SU-DHL-6 (cell line): ENCODE measurements around the gene MYH4.

ENCODE experiments used
- H2AFZ ChIP-seq: fragments of 200-600 bp; sonication (generic); 2 replicates; pipeline ENCODE4 v1.6.1; 2014; ENCODE audit warnings: low read depth, mild to moderate bottlenecking, moderate library complexity, mixed read lengths, antibody characterized with exemption, low read length; ENCODE audit not compliant: severe bottlenecking
- H3F3A ChIP-seq: fragments of 200-600 bp; shearing (Covaris generic); 2 replicates; pipeline ENCODE4 v1.6.0; 2016; ENCODE audit warnings: antibody characterized with exemption, mild to moderate bottlenecking; ENCODE audit not compliant: insufficient read depth
- H3K27ac ChIP-seq: fragments of 200-600 bp; sonication (generic); 2 replicates; pipeline ENCODE4 v1.5.1; 2016; ENCODE audit warnings: low read depth, mild to moderate bottlenecking, low read length, moderate library complexity, mixed read lengths
- H3K27me3 ChIP-seq: fragments of 200-600 bp; sonication (generic), shearing (Covaris generic); 2 replicates; pipeline ENCODE4 v1.6.0; 2014; ENCODE audit warnings: mild to moderate bottlenecking, low read length
- H3K36me3 ChIP-seq: fragments of 200-600 bp; sonication (generic); 2 replicates; pipeline ENCODE4 v1.6.1; 2014; ENCODE audit warnings: mild to moderate bottlenecking, low read length, mixed read lengths
- H3K4me2 ChIP-seq: fragments of 300-600, 200-600 bp; shearing (Covaris generic), sonication (generic); 2 replicates; pipeline ENCODE4 v1.6.0; 2014; ENCODE audit warnings: low read length, low read depth, mild to moderate bottlenecking; ENCODE audit not compliant: poor library complexity, severe bottlenecking
- H3K4me3 ChIP-seq: fragments of 200-600 bp; sonication (generic); 2 replicates; pipeline ENCODE4 v1.5.1; 2014; ENCODE audit warnings: antibody characterized with exemption, low read length, mild to moderate bottlenecking, mixed read lengths; ENCODE audit not compliant: insufficient read depth, poor library complexity, severe bottlenecking
- H3K79me2 ChIP-seq: fragments of 200-600 bp; sonication (generic); 2 replicates; pipeline ENCODE4 v1.6.1; 2014; ENCODE audit warnings: mild to moderate bottlenecking, low read length, moderate library complexity; ENCODE audit not compliant: insufficient read depth
- H3K9ac ChIP-seq: fragments of 200-600 bp; sonication (generic); 2 replicates; pipeline ENCODE4 v1.7.0; 2014; ENCODE audit warnings: mild to moderate bottlenecking, low read length
- H3K9me2 ChIP-seq: fragments of 200-600 bp; sonication (generic); replicated peaks from 2 replicates; pipeline ENCODE4 v1.6.1; 2014; ENCODE audit warnings: low read length; ENCODE audit not compliant: insufficient read depth
- H3K9me3 ChIP-seq: fragments of 200-600 bp; sonication (generic); 2 replicates; pipeline ENCODE4 v1.6.1; 2014; ENCODE audit warnings: low read length, mixed read lengths; ENCODE audit not compliant: insufficient read depth
- H4K20me1 ChIP-seq: fragments of 200-600 bp; sonication (generic); 2 replicates; pipeline ENCODE4 v1.6.1; 2014; ENCODE audit warnings: low read depth, mild to moderate bottlenecking, antibody characterized with exemption, low read length, moderate library complexity, mixed read lengths
- CTCF ChIP-seq: fragments of 200-600 bp; sonication (generic); IDR thresholded peaks from one replicate; pipeline ENCODE4 v1.5.1; 2017; ENCODE audit warnings: antibody characterized with exemption, mild to moderate bottlenecking, low read length, moderate library complexity; ENCODE audit not compliant: insufficient read depth, poor library complexity, severe bottlenecking
- EZH2phosphoT487 ChIP-seq: fragments of 200-600 bp; sonication (generic), shearing (Covaris generic); conservative IDR thresholded peaks from 2 replicates; pipeline ENCODE4 v1.6.1; 2018; ENCODE audit warnings: mild to moderate bottlenecking, antibody characterized with exemption, low read length, moderate library complexity, mixed read lengths

The MYH4 gene

GRCh38 chr17:10447026-10447931, 22.1 kb downstream of the MYH4 start:
- no peak overlapping the region for H2AFZ ChIP-seq
- no peak overlapping the region for H3K9ac ChIP-seq
- H3K4me2 ChIP-seq = no peak overlapping the region
- no peaks in the 10 kb centered on the region for H4K20me1 ChIP-seq
- TF ChIP-seq EZH2phosphoT487 = no peak
- TF ChIP-seq CTCF = no peak
- H3K27me3 ChIP-seq = no peaks in the 10 kb centered on the region
- H3K27ac ChIP-seq = no peak overlapping the region
- no peaks in the 10 kb centered on the region for H3K9me3 ChIP-seq
- no peak overlapping the region for H3K4me3 ChIP-seq
- H3K9me2 ChIP-seq = no peaks in the 10 kb centered on the region
- no peaks in the 10 kb centered on the region for H3K36me3 ChIP-seq
- no peaks in the 10 kb centered on the region for H3K79me2 ChIP-seq
- no peaks in the 10 kb centered on the region for H3F3A ChIP-seq

- Histone ChIP-seq H3K36me3 (no peaks in the 10 kb centered on the region), H3F3A (no peaks in the 10 kb centered on the region), H3K4me3 (no peak overlapping the region), H3K9me3 (no peaks in the 10 kb centered on the region), H3K27ac (no peak overlapping the region), H3K4me2 (no peak overlapping the region), H2AFZ (no peak overlapping the region), H4K20me1 (no peaks in the 10 kb centered on the region), H3K79me2 (no peaks in the 10 kb centered on the region), H3K9ac (no peak overlapping the region), H3K27me3 (no peaks in the 10 kb centered on the region), H3K9me2 (no peaks in the 10 kb centered on the region)
- TF ChIP-seq CTCF (no peak), EZH2phosphoT487 (no peak)
These were observed 29.5 kb downstream of the MYH4 start for GRCh38 chr17:10439816-10440215.

GRCh38 chr17:10435096-10435495, 34.3 kb downstream of the MYH4 start:
- no peak overlapping the region for H3K27ac ChIP-seq
- no peaks in the 10 kb centered on the region for H3K9me2 ChIP-seq
- H4K20me1 ChIP-seq = no peaks in the 10 kb centered on the region
- H3K27me3 ChIP-seq = no peaks in the 10 kb centered on the region
- H3K4me2 ChIP-seq = no peak overlapping the region
- H3K9ac ChIP-seq = no peak overlapping the region
- no peak overlapping the region for H2AFZ ChIP-seq
- H3K4me3 ChIP-seq = no peak overlapping the region
- H3K79me2 ChIP-seq = no peaks in the 10 kb centered on the region
- TF ChIP-seq CTCF (no peak), EZH2phosphoT487 (no peak)
- no peaks in the 10 kb centered on the region for H3K36me3 ChIP-seq
- no peaks in the 10 kb centered on the region for H3F3A ChIP-seq
- H3K9me3 ChIP-seq = no peaks in the 10 kb centered on the region
